ENCODE data around the gene NT5DC1. TPM values are rescaled to one million over a fixed set of nuclear protein-coding genes. Genes with fewer than 3 reads are reported as not detected.

The NT5DC1 gene
- polyA plus RNA-seq, 4 donors: 18.4 to 59.5 (median 24.7) TPM

DNA sequence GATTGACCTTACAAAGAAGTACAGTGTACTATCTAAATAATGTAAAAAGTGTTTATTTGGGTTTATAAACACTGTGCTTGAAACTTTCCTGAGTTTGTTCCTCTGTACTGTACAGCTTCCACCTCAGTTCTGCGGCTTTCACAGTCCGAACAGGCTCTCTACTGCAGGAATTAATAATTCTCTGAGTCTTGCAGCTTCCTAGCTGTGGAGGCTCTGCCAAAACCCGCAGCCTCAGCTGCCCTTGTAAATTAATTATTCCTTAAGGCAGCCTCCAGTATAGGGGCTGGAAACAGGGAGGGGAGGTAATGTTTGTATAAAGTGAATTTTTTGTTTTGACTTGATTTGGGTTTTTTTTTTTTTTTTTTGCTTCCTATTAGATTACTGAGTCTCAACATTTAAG is 134.0 kb downstream of the NT5DC1 start:
- Histone ChIP-seq H3K4me1 (ENCODE audit: control insufficient read depth in 3 of 3, insufficient read depth in 2 of 3, low read depth in 1 of 3, low read length in 2 of 3) (no peaks in the 10 kb centered on the region), H3K9me3 (ENCODE audit: control insufficient read depth in 2 of 2, insufficient read depth in 1 of 2, low read depth in 1 of 2, low read length in 1 of 2) (no peaks in the 10 kb centered on the region), H3K36me3 (ENCODE audit: control insufficient read depth in 3 of 3, insufficient read depth in 2 of 3, low read depth in 1 of 3, low read length in 3 of 3) (peaks cover 3 to 18% (median 5%) of the 10 kb centered on the region in 3 donors), H3K27me3 (ENCODE audit: control insufficient read depth in 3 of 3, insufficient read depth in 3 of 3, low read length in 3 of 3) (no peaks in the 10 kb centered on the region), H3K4me3 (ENCODE audit: low read depth in 1 of 3, low read length in 3 of 3) (no peak overlapping the region), H3K27ac (ENCODE audit: low read depth in 1 of 3, low read length in 2 of 3) (no peak overlapping the region)
- 71 to 92% (median 82%) methylated on average over 3 of the region's 3 CpGs for WGBS, 3 donors
- FAIRE-seq (no peak), DNase-seq (no peak)

DNA sequence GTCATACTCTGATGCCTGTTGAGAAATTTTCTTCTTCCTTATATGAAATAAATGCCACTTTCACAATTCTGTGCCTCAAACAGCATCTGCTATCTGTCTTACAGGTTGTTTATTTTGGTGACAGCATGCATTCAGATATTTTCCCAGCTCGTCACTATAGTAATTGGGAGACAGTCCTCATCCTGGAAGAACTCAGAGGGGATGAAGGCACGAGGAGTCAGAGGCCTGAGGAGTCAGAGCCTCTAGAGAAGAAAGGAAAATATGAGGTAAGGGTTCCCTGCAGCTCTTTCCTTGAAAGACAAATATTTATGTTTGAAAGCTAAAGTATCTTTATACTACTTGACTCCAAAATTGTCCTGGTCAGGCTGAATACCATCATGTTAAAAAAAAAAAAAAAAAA is 137.4 kb downstream of the NT5DC1 start:
- Histone ChIP-seq H3K4me3 (ENCODE audit: low read depth in 1 of 3, low read length in 3 of 3) (no peak overlapping the region), H3K27ac (ENCODE audit: low read depth in 1 of 3, low read length in 2 of 3) (no peak overlapping the region), H3K36me3 (ENCODE audit: control insufficient read depth in 3 of 3, insufficient read depth in 2 of 3, low read depth in 1 of 3, low read length in 3 of 3) (peaks cover 3 to 20% (median 5%) of the 10 kb centered on the region in 3 donors), H3K9me3 (ENCODE audit: control insufficient read depth in 2 of 2, insufficient read depth in 1 of 2, low read depth in 1 of 2, low read length in 1 of 2) (no peaks in the 10 kb centered on the region), H3K27me3 (ENCODE audit: control insufficient read depth in 3 of 3, insufficient read depth in 3 of 3, low read length in 3 of 3) (no peaks in the 10 kb centered on the region), H3K4me1 (ENCODE audit: control insufficient read depth in 3 of 3, insufficient read depth in 2 of 3, low read depth in 1 of 3, low read length in 2 of 3) (no peaks in the 10 kb centered on the region)
- DNase-seq (no peak), FAIRE-seq (no peak)
- 81 to 96% (median 91%) methylated on average over 2 of the region's 2 CpGs for WGBS, 3 donors

DNA sequence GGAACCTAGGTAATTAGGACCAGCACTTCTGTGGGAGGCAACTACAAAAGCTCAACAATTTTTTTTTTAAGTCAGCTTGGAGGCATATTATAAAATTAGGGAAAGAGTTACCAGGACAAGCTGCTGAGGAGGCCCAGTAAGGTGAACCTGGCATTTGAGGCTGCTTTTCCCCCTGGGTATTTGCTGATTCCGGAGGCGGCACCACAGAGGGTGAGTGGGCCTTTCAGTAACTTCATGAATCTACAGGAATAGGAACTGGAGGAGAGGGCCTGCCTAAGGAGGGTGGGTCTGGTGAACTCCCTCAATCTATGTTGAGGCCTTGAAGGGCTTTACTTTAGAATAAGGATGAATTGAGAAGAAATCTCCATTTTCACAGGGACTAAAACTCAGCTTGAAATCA is 138.6 kb downstream of the NT5DC1 start:
- no peaks in the 10 kb centered on the region for H3K9me3 ChIP-seq (ENCODE audit: control insufficient read depth in 2 of 2, insufficient read depth in 1 of 2, low read depth in 1 of 2, low read length in 1 of 2)
- no peak overlapping the region for H3K4me3 ChIP-seq (ENCODE audit: low read depth in 1 of 3, low read length in 3 of 3)
- 95 to 99% (median 97%) methylated on average over 2 of the region's 2 CpGs for WGBS, 3 donors
- FAIRE-seq (no peak), DNase-seq (no peak)
- H3K4me1 ChIP-seq (ENCODE audit: control insufficient read depth in 3 of 3, insufficient read depth in 2 of 3, low read depth in 1 of 3, low read length in 2 of 3): peaks cover 0 to under 1% (median 0%) of the 10 kb centered on the region in 3 donors
- H3K27me3 ChIP-seq (ENCODE audit: control insufficient read depth in 3 of 3, insufficient read depth in 3 of 3, low read length in 3 of 3): no peaks in the 10 kb centered on the region
- no peak overlapping the region for H3K27ac ChIP-seq (ENCODE audit: low read depth in 1 of 3, low read length in 2 of 3)
- H3K36me3 ChIP-seq (ENCODE audit: control insufficient read depth in 3 of 3, insufficient read depth in 2 of 3, low read depth in 1 of 3, low read length in 3 of 3): peaks cover 3 to 16% (median 7%) of the 10 kb centered on the region in 3 donors

DNA sequence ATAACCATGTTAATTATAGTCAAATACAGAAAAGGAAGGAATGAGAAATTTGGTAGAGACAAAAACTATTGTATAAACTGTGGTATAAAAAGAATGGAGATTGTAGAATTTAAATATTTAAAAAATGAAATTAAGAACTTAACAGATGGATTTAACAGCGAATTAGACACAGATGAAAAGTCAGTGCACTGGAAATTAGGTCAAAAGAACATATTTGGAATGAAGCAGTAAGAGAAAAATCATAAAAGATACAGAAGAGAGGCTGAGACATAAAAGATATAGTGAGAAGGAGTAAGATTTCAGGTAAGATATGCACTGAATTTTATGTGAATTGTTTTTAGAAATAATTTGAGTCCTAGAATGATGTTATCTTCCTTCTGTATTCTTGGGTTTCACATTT is 139.2 kb downstream of the NT5DC1 start:
- Histone ChIP-seq H3K4me3 (ENCODE audit: low read depth in 1 of 3, low read length in 3 of 3) (no peak overlapping the region), H3K36me3 (ENCODE audit: control insufficient read depth in 3 of 3, insufficient read depth in 2 of 3, low read depth in 1 of 3, low read length in 3 of 3) (peaks cover 3 to 11% (median 7%) of the 10 kb centered on the region in 3 donors), H3K9me3 (ENCODE audit: control insufficient read depth in 2 of 2, insufficient read depth in 1 of 2, low read depth in 1 of 2, low read length in 1 of 2) (no peaks in the 10 kb centered on the region), H3K4me1 (ENCODE audit: control insufficient read depth in 3 of 3, insufficient read depth in 2 of 3, low read depth in 1 of 3, low read length in 2 of 3) (peaks cover 0 to 2% (median 0%) of the 10 kb centered on the region in 3 donors), H3K27ac (ENCODE audit: low read depth in 1 of 3, low read length in 2 of 3) (no peak overlapping the region), H3K27me3 (ENCODE audit: control insufficient read depth in 3 of 3, insufficient read depth in 3 of 3, low read length in 3 of 3) (no peaks in the 10 kb centered on the region)
- WGBS, 3 donors: 96 to 100% (median 98%) methylated on average over 1 of the region's 1 CpG
- DNase-seq (no peak), FAIRE-seq (no peak)

DNA sequence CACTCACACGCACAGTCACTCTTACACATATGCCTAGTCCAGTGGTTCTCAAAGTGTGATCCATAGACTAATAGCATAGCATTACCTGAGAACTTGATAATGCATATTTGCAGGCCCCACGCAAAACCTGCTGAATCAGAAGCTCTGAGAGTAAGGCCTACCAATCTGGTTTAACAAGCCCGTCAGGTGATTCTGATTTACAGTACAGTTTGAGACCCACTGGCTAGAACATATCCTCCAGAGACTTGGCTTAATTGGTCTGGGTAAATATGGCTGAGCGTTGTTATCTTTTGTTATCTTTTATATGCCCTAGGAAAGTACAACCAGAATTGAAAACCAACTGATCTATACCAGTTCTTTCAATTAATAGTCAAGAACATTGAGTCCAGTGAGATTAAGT is 143.6 kb downstream of the NT5DC1 start:
- Histone ChIP-seq H3K27me3 (ENCODE audit: control insufficient read depth in 3 of 3, insufficient read depth in 3 of 3, low read length in 3 of 3) (no peaks in the 10 kb centered on the region), H3K4me3 (ENCODE audit: low read depth in 1 of 3, low read length in 3 of 3) (no peak overlapping the region), H3K4me1 (ENCODE audit: control insufficient read depth in 3 of 3, insufficient read depth in 2 of 3, low read depth in 1 of 3, low read length in 2 of 3) (peaks cover 0 to 2% (median 0%) of the 10 kb centered on the region in 3 donors), H3K27ac (ENCODE audit: low read depth in 1 of 3, low read length in 2 of 3) (no peak overlapping the region), H3K9me3 (ENCODE audit: control insufficient read depth in 2 of 2, insufficient read depth in 1 of 2, low read depth in 1 of 2, low read length in 1 of 2) (no peaks in the 10 kb centered on the region), H3K36me3 (ENCODE audit: control insufficient read depth in 3 of 3, insufficient read depth in 2 of 3, low read depth in 1 of 3, low read length in 3 of 3) (peaks cover 0 to 4% (median 3%) of the 10 kb centered on the region in 3 donors)
- 69 to 84% (median 70%) methylated on average over 4 of the region's 4 CpGs for WGBS, 3 donors
- DNase-seq (peak; percentile 4 to 31), FAIRE-seq (no peak)

DNA sequence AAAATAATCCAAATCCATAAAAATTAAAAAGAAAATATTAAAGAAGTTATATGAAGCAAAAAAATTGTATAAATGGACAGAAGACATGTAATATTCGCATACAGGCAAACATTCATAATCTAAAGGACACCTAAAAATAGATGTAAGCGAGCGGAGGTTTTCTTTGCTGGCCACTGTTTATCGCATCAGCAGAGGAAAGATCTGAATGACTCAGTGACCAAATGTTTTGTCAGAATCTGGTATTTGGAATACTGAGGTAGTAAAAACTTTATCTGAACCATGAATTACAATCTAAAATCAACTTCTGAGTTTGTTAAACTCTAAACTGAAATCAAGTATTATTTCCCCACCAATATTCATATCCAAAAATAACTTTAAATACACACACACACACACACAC is 145.4 kb downstream of the NT5DC1 start:
- H3K36me3 ChIP-seq (ENCODE audit: control insufficient read depth in 3 of 3, insufficient read depth in 2 of 3, low read depth in 1 of 3, low read length in 3 of 3): peaks cover 0 to 4% (median 2%) of the 10 kb centered on the region in 3 donors
- no peak overlapping the region for H3K4me3 ChIP-seq (ENCODE audit: low read depth in 1 of 3, low read length in 3 of 3)
- WGBS, 3 donors: 89 to 96% (median 92%) methylated on average over 4 of the region's 4 CpGs
- no peaks in the 10 kb centered on the region for H3K9me3 ChIP-seq (ENCODE audit: control insufficient read depth in 2 of 2, insufficient read depth in 1 of 2, low read depth in 1 of 2, low read length in 1 of 2)
- peak; percentile 74 for FAIRE-seq
- H3K27me3 ChIP-seq (ENCODE audit: control insufficient read depth in 3 of 3, insufficient read depth in 3 of 3, low read length in 3 of 3): no peaks in the 10 kb centered on the region
- DNase-seq: no peak
- H3K4me1 ChIP-seq (ENCODE audit: control insufficient read depth in 3 of 3, insufficient read depth in 2 of 3, low read depth in 1 of 3, low read length in 2 of 3): peaks cover 0 to 8% (median 0%) of the 10 kb centered on the region in 3 donors
- no peak overlapping the region for H3K27ac ChIP-seq (ENCODE audit: low read depth in 1 of 3, low read length in 2 of 3)

DNA sequence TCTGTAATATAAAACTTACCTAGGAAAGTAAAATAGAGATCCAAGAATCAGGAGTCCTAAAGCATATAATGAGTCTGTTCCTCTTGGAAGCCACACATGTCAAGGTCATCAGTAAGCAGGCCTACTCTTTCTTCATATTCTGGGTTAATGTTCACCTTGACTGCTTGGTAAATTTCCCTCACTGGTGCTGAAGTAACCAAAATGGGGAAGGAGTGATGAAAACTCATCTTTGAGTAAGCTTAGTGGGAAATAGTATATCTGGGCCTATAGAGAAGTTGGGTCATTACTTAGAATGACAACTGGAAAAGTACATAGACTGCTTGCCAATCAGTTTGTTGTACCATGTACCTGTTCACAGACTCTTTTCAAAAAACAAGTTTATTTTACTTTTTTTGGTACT is 146.6 kb downstream of the NT5DC1 start:
- H3K36me3 ChIP-seq (ENCODE audit: control insufficient read depth in 3 of 3, insufficient read depth in 2 of 3, low read depth in 1 of 3, low read length in 3 of 3): peaks cover 0 to 4% (median 2%) of the 10 kb centered on the region in 3 donors
- H3K27me3 ChIP-seq (ENCODE audit: control insufficient read depth in 3 of 3, insufficient read depth in 3 of 3, low read length in 3 of 3): no peaks in the 10 kb centered on the region
- DNase-seq (no peak), FAIRE-seq (no peak)
- H3K4me1 ChIP-seq (ENCODE audit: control insufficient read depth in 3 of 3, insufficient read depth in 2 of 3, low read depth in 1 of 3, low read length in 2 of 3): peaks cover 2 to 14% (median 9%) of the 10 kb centered on the region in 3 donors
- H3K9me3 ChIP-seq (ENCODE audit: control insufficient read depth in 2 of 2, insufficient read depth in 1 of 2, low read depth in 1 of 2, low read length in 1 of 2): no peaks in the 10 kb centered on the region
- no peak overlapping the region for H3K27ac ChIP-seq (ENCODE audit: low read depth in 1 of 3, low read length in 2 of 3)
- H3K4me3 ChIP-seq (ENCODE audit: low read depth in 1 of 3, low read length in 3 of 3): no peak overlapping the region

DNA sequence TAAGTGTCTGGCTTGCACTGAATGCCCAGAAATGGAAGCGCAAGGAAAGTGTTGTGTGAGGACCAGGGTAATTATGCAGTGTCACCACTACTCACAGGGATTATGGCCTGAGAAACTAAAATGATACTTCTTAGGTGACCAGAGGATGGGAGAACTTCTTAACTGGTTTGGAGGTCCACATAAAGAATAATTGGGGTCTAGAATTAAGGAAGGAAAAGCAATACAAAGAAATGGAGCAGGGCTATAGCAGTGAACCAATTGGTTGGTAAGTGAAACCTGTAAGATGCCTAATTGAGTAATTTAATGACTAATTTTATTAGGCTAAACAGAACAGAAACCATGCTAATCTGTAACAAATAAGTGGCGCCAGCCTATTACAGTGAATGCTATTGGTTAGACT is 147.9 kb downstream of the NT5DC1 start:
- no peak overlapping the region for H3K27ac ChIP-seq (ENCODE audit: low read depth in 1 of 3, low read length in 2 of 3)
- H3K36me3 ChIP-seq (ENCODE audit: control insufficient read depth in 3 of 3, insufficient read depth in 2 of 3, low read depth in 1 of 3, low read length in 3 of 3): peaks cover 0 to 2% (median 2%) of the 10 kb centered on the region in 3 donors
- H3K27me3 ChIP-seq (ENCODE audit: control insufficient read depth in 3 of 3, insufficient read depth in 3 of 3, low read length in 3 of 3): no peaks in the 10 kb centered on the region
- H3K9me3 ChIP-seq (ENCODE audit: control insufficient read depth in 2 of 2, insufficient read depth in 1 of 2, low read depth in 1 of 2, low read length in 1 of 2): no peaks in the 10 kb centered on the region
- H3K4me3 ChIP-seq (ENCODE audit: low read depth in 1 of 3, low read length in 3 of 3): no peak overlapping the region
- WGBS, 3 donors: 93 to 99% (median 95%) methylated on average over 2 of the region's 2 CpGs
- peaks cover 8 to 24% (median 16%) of the 10 kb centered on the region in 3 donors for H3K4me1 ChIP-seq (ENCODE audit: control insufficient read depth in 3 of 3, insufficient read depth in 2 of 3, low read depth in 1 of 3, low read length in 2 of 3)
- no peak for FAIRE-seq
- no peak for DNase-seq
